Fibroblast of lung (primary cell): ENCODE data around the gene FAM76B. TPM values are rescaled to one million over a fixed set of nuclear protein-coding genes. Genes with fewer than 3 reads are reported as not detected.

Source experiments
- DNase-seq, 2 donors: peaks; one replicate each; pipeline versions ENCODE4 v3.0.0 to v3.0.0-alpha.2; 2010; ENCODE audit warnings: low read depth in 2 of 2
- H2AFZ ChIP-seq: 2 replicates; pipeline ENCODE4 v1.5.1; 2012; ENCODE audit warnings: low read length, control low read depth, inconsistent platforms
- H3K27ac ChIP-seq: 2 replicates; pipeline ENCODE4 v1.5.1; 2011; ENCODE audit warnings: low read length, control low read depth; ENCODE audit not compliant: insufficient read depth
- H3K27me3 ChIP-seq: 2 replicates; pipeline ENCODE4 v1.5.1; 2011; ENCODE audit warnings: mild to moderate bottlenecking, low read length; ENCODE audit not compliant: control insufficient read depth, insufficient read depth
- H3K36me3 ChIP-seq: 2 replicates; pipeline ENCODE4 v1.5.1; 2011; ENCODE audit warnings: low read length; ENCODE audit not compliant: control insufficient read depth, insufficient read depth
- H3K4me1 ChIP-seq: 2 replicates; pipeline ENCODE4 v1.5.1; 2011; ENCODE audit warnings: low read length; ENCODE audit not compliant: control insufficient read depth, insufficient read depth; ENCODE audit errors: extremely low read depth
- H3K4me2 ChIP-seq: 2 replicates; pipeline ENCODE4 v1.5.1; 2011; ENCODE audit warnings: low read length, control low read depth; ENCODE audit not compliant: insufficient read depth; ENCODE audit errors: extremely low read depth
- H3K4me3 ChIP-seq, 4 experiments: fragments of 200-600 bp in 1 of 4; sonication (generic) in 1 of 4; replicated peaks in 1 of 4; 2 replicates each; pipeline ENCODE4 v1.5.1; 2011 to 2016; ENCODE audit warnings: low read length in 4 of 4, low read depth in 3 of 4, mild to moderate bottlenecking in 3 of 4, control low read depth in 2 of 4, inconsistent platforms in 1 of 4, mixed read lengths in 1 of 4; ENCODE audit not compliant: insufficient read depth in 1 of 4; ENCODE audit errors: control extremely low read depth in 1 of 4
- H3K79me2 ChIP-seq: 2 replicates; pipeline ENCODE4 v1.5.1; 2012; ENCODE audit warnings: mild to moderate bottlenecking, low read length, inconsistent platforms; ENCODE audit not compliant: control insufficient read depth, insufficient read depth
- H3K9ac ChIP-seq: 2 replicates; pipeline ENCODE4 v1.5.1; 2011; ENCODE audit warnings: mild to moderate bottlenecking, low read length, control low read depth; ENCODE audit not compliant: insufficient read depth
- H3K9me3 ChIP-seq: 2 replicates; pipeline ENCODE4 v1.5.1; 2012; ENCODE audit warnings: low read depth, low read length; ENCODE audit not compliant: control insufficient read depth, insufficient read depth
- H4K20me1 ChIP-seq: 2 replicates; pipeline ENCODE4 v1.5.1; 2011; ENCODE audit warnings: low read length; ENCODE audit not compliant: control insufficient read depth, insufficient read depth; ENCODE audit errors: extremely low read depth
- EZH2 ChIP-seq: IDR thresholded peaks from 2 replicates; pipeline ENCODE4 v1.5.1; 2012; ENCODE audit warnings: low read length, control low read depth, mild to moderate bottlenecking; ENCODE audit errors: missing control alignments
- polyA plus RNA-seq, 2 donors: library from polyadenylated mRNA; depleted of rRNA in 1 of 2; stranded (reverse) in 1 of 2; unstranded in 1 of 2; fragments of >200 nt; gene quantifications; 2 replicates each; pipeline ENCODE4 v1.2.1, GENCODE V29; 2011 to 2012; ENCODE audit warnings: missing spikeins in 1 of 2
- total RNA-seq: library from RNA; depleted of rRNA; stranded (reverse); fragments of >200 nt; gene quantifications from 2 replicates; pipeline ENCODE4 v1.2.1, GENCODE V29; 2014
- TF ChIP-seq, protein P1 (sequence below), 2 donors: IDR thresholded peaks in 1 of 2; conservative IDR thresholded peaks in 1 of 2; 1 replicate in 1 of 2; 2 replicates in 1 of 2; pipeline ENCODE4 v1.5.1; 2011 to 2012; ENCODE audit warnings: low read length in 2 of 2, control low read depth in 1 of 2, inconsistent platforms in 1 of 2, low read depth in 1 of 2, mild to moderate bottlenecking in 1 of 2

The FAM76B gene
- total and polyA plus RNA-seq, 2 donors (not counting 1 experiment from before 2014, with no cell fraction given), result 14.9 to 18.2 TPM

- H4K20me1 ChIP-seq, result no peaks in the 10 kb centered on the region
- no peaks in the 10 kb centered on the region for H3K4me1 ChIP-seq
- no peaks in the 10 kb centered on the region for H3K79me2 ChIP-seq
- TF ChIP-seq EZH2, result no peak
- TF ChIP-seq, protein P1, sequence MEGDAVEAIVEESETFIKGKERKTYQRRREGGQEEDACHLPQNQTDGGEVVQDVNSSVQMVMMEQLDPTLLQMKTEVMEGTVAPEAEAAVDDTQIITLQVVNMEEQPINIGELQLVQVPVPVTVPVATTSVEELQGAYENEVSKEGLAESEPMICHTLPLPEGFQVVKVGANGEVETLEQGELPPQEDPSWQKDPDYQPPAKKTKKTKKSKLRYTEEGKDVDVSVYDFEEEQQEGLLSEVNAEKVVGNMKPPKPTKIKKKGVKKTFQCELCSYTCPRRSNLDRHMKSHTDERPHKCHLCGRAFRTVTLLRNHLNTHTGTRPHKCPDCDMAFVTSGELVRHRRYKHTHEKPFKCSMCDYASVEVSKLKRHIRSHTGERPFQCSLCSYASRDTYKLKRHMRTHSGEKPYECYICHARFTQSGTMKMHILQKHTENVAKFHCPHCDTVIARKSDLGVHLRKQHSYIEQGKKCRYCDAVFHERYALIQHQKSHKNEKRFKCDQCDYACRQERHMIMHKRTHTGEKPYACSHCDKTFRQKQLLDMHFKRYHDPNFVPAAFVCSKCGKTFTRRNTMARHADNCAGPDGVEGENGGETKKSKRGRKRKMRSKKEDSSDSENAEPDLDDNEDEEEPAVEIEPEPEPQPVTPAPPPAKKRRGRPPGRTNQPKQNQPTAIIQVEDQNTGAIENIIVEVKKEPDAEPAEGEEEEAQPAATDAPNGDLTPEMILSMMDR (conservative IDR thresholded peaks at IDR 0.05 in 1 of 2, IDR thresholded peaks at IDR 0.05 in 1 of 2; ENCODE audit: low read depth in 1 of 2, low read length in 2 of 2), result no peak
- no peak overlapping the region for H3K4me2 ChIP-seq
- no peaks in the 10 kb centered on the region for H3K9me3 ChIP-seq
- no peak overlapping the region for H2AFZ ChIP-seq
- no peak overlapping the region for H3K9ac ChIP-seq
- H3K36me3 ChIP-seq, result no peaks in the 10 kb centered on the region
- H3K4me3 ChIP-seq, result no peak overlapping the region
- H3K27ac ChIP-seq, result no peak overlapping the region
- DNase-seq, result no peak
- no peaks in the 10 kb centered on the region for H3K27me3 ChIP-seq
Measured at GRCh38 chr11:95727620-95728019, 62.0 kb downstream of the FAM76B start.

DNA sequence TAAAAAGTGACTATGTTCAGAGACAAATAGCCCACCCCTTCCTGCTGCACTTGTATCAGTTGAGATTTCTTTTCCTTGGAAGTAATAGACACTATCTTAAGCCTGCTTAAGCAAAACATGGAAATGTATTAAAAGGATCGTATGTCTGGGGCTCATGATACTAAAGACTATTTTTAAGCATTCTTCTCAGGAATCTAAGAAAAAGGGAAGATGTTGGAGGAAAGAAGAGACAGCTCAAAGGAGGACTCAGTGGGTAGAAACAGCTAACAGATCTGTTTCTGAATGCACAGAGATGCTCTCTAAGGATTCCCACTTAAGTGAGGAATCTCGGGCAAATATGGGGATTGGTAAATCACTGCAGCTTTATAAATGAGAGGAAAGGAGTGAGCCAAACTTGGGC, 62.5 kb downstream of the FAM76B start:
- Histone ChIP-seq H3K27ac (no peak overlapping the region), H3K36me3 (no peaks in the 10 kb centered on the region), H4K20me1 (no peaks in the 10 kb centered on the region), H3K9ac (no peak overlapping the region), H3K4me1 (no peaks in the 10 kb centered on the region), H3K4me3 (no peak overlapping the region), H3K9me3 (no peaks in the 10 kb centered on the region), H3K27me3 (no peaks in the 10 kb centered on the region), H2AFZ (no peak overlapping the region), H3K4me2 (no peak overlapping the region), H3K79me2 (no peaks in the 10 kb centered on the region)
- TF ChIP-seq, protein P1 (conservative IDR thresholded peaks at IDR 0.05 in 1 of 2, IDR thresholded peaks at IDR 0.05 in 1 of 2; ENCODE audit: low read depth in 1 of 2, low read length in 2 of 2), result no peak
- no peak for TF ChIP-seq EZH2
- no peak for DNase-seq

GRCh38 chr11:95725196-95725595, 64.4 kb downstream of the FAM76B start:
- no peak overlapping the region for H3K4me3 ChIP-seq
- no peak overlapping the region for H3K9ac ChIP-seq
- H3K79me2 ChIP-seq, result no peaks in the 10 kb centered on the region
- TF ChIP-seq, protein P1 (conservative IDR thresholded peaks at IDR 0.05 in 1 of 2, IDR thresholded peaks at IDR 0.05 in 1 of 2; ENCODE audit: low read depth in 1 of 2, low read length in 2 of 2), result no peak
- TF ChIP-seq EZH2, result no peak
- H3K36me3 ChIP-seq, result no peaks in the 10 kb centered on the region
- H3K4me2 ChIP-seq, result no peak overlapping the region
- H4K20me1 ChIP-seq, result no peaks in the 10 kb centered on the region
- H3K4me1 ChIP-seq, result no peaks in the 10 kb centered on the region
- DNase-seq, result no peak
- no peaks in the 10 kb centered on the region for H3K27me3 ChIP-seq
- H3K27ac ChIP-seq, result no peak overlapping the region
- no peak overlapping the region for H2AFZ ChIP-seq
- no peaks in the 10 kb centered on the region for H3K9me3 ChIP-seq
